ENCODE data around the gene ARHGDIG.
"Not testable (repeated sequence)": the region's sequence is repeated elsewhere in the genome, so short reads cannot be mapped to it uniquely, and the experiment has no call there.

Gene ARHGDIG

GRCh38 chr16:330741-331140 is 50.4 kb downstream of the ARHGDIG start:
- DNase-seq (ENCODE audit: low read depth), result no peak

- DNase-seq (ENCODE audit: low read depth), result not testable (repeated sequence)
Measured at GRCh38 chr16:331181-331814, 50.9 kb downstream of the ARHGDIG start.
